Memory B cell (primary cell): ENCODE results near the gene PSIP1.
A peak's percentile ranks its signal among the peaks of the same experiment; 100 is the strongest.
"Not testable (repeated sequence)": the region's sequence is repeated elsewhere in the genome, so short reads cannot be mapped to it uniquely, and the experiment has no call there.

Experiments
- ATAC-seq: fragments of 150-1000 bp; cut with Tn5 transposase; 2 replicates; pipeline ENCODE4 v1.10.0; 2021; ENCODE audit warnings: low read depth, mild to moderate bottlenecking, moderate library complexity
- DNase-seq, 2 donors: peaks; one replicate each; pipeline ENCODE4 v3.0.0; 2022; ENCODE audit warnings: low spot score in 2 of 2
- H3K27ac Mint-ChIP-seq: one replicate; pipeline ENCODE4 v1.8.0; 2022; ENCODE audit warnings: mild to moderate bottlenecking, moderate library complexity, mixed read lengths
- H3K27me3 Mint-ChIP-seq: one replicate; pipeline ENCODE4 v1.8.0; 2022; ENCODE audit warnings: mixed read lengths
- H3K36me3 Mint-ChIP-seq: one replicate; pipeline ENCODE4 v1.8.0; 2022; ENCODE audit warnings: mild to moderate bottlenecking, mixed read lengths
- H3K4me1 Mint-ChIP-seq: one replicate; pipeline ENCODE4 v1.8.0; 2022; ENCODE audit warnings: mixed read lengths
- H3K4me3 Mint-ChIP-seq: one replicate; pipeline ENCODE4 v1.8.0; 2022; ENCODE audit warnings: mild to moderate bottlenecking, moderate library complexity, mixed read lengths
- H3K9me3 Mint-ChIP-seq: one replicate; pipeline ENCODE4 v1.8.0; 2022; ENCODE audit warnings: mixed read lengths

The PSIP1 gene

DNA sequence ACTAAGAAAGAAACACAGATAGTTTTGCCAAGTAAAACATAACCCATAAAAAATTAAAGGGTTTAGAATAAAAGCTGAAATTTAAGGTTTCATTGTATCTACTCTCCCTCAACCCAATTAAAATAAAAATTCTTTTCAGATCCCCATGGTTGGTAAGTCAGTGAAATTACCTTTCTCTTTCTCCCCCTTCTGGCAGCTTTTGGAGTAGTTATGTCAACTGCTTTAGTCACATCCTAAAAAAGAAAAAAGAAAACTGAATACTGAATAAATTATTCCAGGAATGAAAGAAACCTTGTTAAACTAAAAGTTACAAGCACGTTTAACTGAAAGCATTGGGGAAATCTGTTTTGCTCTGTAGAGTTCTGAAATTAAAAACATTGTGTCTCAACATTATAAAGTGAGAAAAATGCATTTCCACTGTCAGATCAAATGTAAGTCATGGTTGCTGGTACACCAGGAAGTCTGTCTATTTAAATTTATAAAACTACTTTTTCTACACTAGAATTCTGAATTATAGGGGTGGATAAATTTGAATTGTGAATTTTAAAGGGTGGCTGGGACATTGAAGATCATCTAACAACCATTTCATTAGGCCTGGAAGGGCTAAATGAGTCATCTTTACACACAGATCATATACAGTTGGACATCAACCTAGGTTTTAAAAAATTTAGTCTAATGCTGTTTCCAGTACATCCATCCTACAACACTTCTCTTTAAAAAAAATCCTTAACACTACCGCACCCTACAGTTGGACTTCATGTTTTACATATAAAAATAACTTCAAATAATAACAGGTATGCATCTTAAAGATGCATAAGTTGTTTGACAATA lies 24.7 kb downstream of the PSIP1 start:
- peak overlapping the region; percentile 55 for H3K27ac Mint-ChIP-seq
- H3K4me1 Mint-ChIP-seq: peaks cover 13% of the 10 kb centered on the region
- ATAC-seq: peak; percentile 45
- no peaks in the 10 kb centered on the region for H3K9me3 Mint-ChIP-seq
- peaks cover 20% of the 10 kb centered on the region for H3K36me3 Mint-ChIP-seq
- DNase-seq: no peak
- H3K27me3 Mint-ChIP-seq: no peaks in the 10 kb centered on the region
- H3K4me3 Mint-ChIP-seq: no peak overlapping the region

DNA sequence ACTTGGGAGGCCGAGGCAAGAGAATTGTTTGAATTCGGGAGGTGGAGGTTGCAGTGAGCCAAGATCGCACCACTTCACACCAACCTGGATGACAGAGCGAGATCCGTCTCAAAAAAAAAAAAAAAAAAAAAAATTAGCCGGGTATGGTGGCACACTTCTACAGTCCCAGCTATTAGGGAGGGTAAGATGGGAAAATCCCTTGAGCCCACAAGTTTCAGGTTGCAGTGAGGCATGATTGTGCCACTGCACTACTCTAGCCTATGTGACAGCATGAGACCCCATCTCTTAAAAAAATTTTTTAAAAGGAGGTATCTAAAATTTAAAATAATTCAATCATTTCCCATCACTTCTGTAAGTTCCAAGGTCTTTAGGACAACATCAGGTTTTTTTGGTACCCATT lies 26.0 kb downstream of the PSIP1 start:
- Mint-ChIP-seq H3K4me3 (no peak overlapping the region), H3K27ac (peak overlapping the region; percentile 36), H3K9me3 (no peaks in the 10 kb centered on the region), H3K36me3 (peaks cover 21% of the 10 kb centered on the region), H3K4me1 (peaks cover 13% of the 10 kb centered on the region), H3K27me3 (no peaks in the 10 kb centered on the region)
- no peak for ATAC-seq
- no peak for DNase-seq

DNA sequence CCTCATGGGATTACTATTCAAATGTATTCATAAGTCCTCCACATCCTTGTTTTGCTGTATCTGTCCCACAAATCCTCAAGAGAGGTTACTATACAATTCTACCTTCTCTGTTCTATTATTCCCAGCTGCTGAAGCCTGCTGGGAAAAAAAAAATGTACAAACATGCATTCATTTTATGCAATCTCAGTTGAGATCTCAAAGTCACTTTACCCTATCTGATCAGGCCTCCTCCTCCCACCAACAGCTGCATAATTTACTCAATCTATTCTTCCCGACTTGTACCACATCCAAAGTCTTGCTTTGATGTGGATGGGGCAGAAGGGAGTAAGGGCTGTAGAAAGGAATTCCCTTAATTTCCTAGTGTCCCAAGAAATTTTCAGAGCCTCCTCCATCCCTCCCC lies 28.6 kb downstream of the PSIP1 start:
- no peak overlapping the region for H3K4me3 Mint-ChIP-seq
- no peak for ATAC-seq
- H3K27ac Mint-ChIP-seq: peak overlapping the region; percentile 10
- no peaks in the 10 kb centered on the region for H3K27me3 Mint-ChIP-seq
- H3K9me3 Mint-ChIP-seq: no peaks in the 10 kb centered on the region
- H3K36me3 Mint-ChIP-seq: peaks cover 21% of the 10 kb centered on the region
- H3K4me1 Mint-ChIP-seq: peaks cover 13% of the 10 kb centered on the region
- DNase-seq: no peak

GRCh38 chr9:15480028-15480427 lies 30.7 kb downstream of the PSIP1 start:
- ATAC-seq (no peak), DNase-seq (no peak)
- Mint-ChIP-seq H3K27ac (no peak overlapping the region), H3K36me3 (peaks cover 21% of the 10 kb centered on the region), H3K4me1 (peaks cover 15% of the 10 kb centered on the region), H3K9me3 (no peaks in the 10 kb centered on the region), H3K4me3 (no peak overlapping the region), H3K27me3 (no peaks in the 10 kb centered on the region)

GRCh38 chr9:15475923-15476536 lies 34.7 kb downstream of the PSIP1 start:
- no peak for DNase-seq
- Mint-ChIP-seq H3K36me3 (peaks cover 24% of the 10 kb centered on the region), H3K4me3 (no peak overlapping the region), H3K27ac (peak overlapping the region; percentile 88), H3K9me3 (no peaks in the 10 kb centered on the region), H3K27me3 (no peaks in the 10 kb centered on the region), H3K4me1 (peaks cover 6% of the 10 kb centered on the region)
- no peak for ATAC-seq

DNA sequence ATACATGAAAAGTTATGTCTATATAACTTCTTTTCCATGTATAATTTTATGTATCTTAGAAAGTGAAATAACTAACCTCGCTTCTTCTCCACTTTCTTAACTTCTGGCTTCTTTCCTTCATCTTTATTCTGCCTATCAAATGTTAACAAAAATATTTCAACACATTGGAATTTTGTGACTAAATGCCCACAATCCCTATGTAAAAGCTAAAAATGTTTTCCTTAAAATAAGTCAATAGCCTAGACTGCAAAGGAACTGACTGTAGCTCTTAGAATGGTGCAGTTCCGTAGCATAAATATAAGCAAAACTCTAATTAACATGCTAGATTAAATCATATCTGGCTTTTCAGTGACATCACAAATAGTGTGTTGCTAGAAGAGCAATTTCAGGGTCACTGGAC lies 40.9 kb downstream of the PSIP1 start:
- H3K4me1 Mint-ChIP-seq: peaks cover 4% of the 10 kb centered on the region
- no peak for DNase-seq
- no peak overlapping the region for H3K4me3 Mint-ChIP-seq
- no peaks in the 10 kb centered on the region for H3K27me3 Mint-ChIP-seq
- no peak for ATAC-seq
- H3K9me3 Mint-ChIP-seq: no peaks in the 10 kb centered on the region
- H3K27ac Mint-ChIP-seq: no peak overlapping the region
- peaks cover 31% of the 10 kb centered on the region for H3K36me3 Mint-ChIP-seq

GRCh38 chr9:15469406-15469805 lies 41.4 kb downstream of the PSIP1 start:
- ATAC-seq (no peak), DNase-seq (no peak)
- peaks cover 2% of the 10 kb centered on the region for H3K4me1 Mint-ChIP-seq
- H3K27me3 Mint-ChIP-seq: no peaks in the 10 kb centered on the region
- H3K9me3 Mint-ChIP-seq: no peaks in the 10 kb centered on the region
- H3K27ac Mint-ChIP-seq: no peak overlapping the region
- H3K36me3 Mint-ChIP-seq: peaks cover 29% of the 10 kb centered on the region
- H3K4me3 Mint-ChIP-seq: no peak overlapping the region

DNA sequence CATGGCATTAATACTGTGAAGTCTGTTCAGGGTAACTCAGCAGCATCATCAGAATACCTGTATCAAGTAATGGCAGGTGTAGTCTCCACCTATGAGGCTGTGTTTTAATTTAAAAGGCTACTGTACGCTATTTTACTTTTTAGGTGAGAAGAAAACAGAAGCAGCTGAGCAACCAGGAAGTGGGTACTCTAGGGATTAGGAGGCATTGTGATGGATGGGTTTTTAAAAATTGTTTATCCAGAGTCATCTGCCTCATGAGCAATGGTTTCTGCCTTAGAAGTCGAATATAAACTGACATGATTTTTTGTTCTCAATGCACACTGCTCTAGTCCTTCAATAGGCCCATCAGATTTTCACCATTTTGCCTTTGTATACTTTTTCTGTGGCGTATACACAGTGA lies 42.6 kb downstream of the PSIP1 start:
- Mint-ChIP-seq H3K4me1 (no peaks in the 10 kb centered on the region), H3K9me3 (no peaks in the 10 kb centered on the region), H3K27ac (no peak overlapping the region), H3K4me3 (no peak overlapping the region), H3K27me3 (no peaks in the 10 kb centered on the region), H3K36me3 (peaks cover 29% of the 10 kb centered on the region)
- ATAC-seq (no peak), DNase-seq (no peak)

- Mint-ChIP-seq H3K4me1 (no peaks in the 10 kb centered on the region), H3K27me3 (no peaks in the 10 kb centered on the region), H3K36me3 (peaks cover 9% of the 10 kb centered on the region), H3K9me3 (no peaks in the 10 kb centered on the region), H3K27ac (no peak overlapping the region), H3K4me3 (no peak overlapping the region)
- DNase-seq (no peak), ATAC-seq (no peak)
Measured at GRCh38 chr9:15461601-15462000, 49.2 kb downstream of the PSIP1 start.

DNA sequence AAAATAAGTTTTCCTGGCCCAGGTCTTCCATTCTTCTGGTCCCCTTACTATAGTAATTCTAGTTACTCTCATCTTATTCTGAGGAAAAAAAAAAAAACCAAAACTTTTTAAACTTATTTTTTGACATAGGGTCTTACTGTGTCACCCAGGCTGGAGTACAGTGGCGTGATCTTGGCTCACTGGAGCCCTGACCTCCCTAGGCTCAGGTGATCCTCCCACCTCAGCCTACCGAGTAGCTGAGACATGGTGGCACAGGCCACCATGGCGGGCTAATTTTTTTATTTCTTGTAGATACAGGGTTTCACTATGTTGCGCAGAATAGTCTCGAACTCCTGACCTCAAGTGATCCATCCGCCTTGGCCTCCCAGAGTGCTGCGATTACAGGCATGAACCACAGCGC lies 49.7 kb downstream of the PSIP1 start:
- ATAC-seq: no peak
- no peak overlapping the region for H3K4me3 Mint-ChIP-seq
- H3K27ac Mint-ChIP-seq: no peak overlapping the region
- no peaks in the 10 kb centered on the region for H3K27me3 Mint-ChIP-seq
- H3K9me3 Mint-ChIP-seq: no peaks in the 10 kb centered on the region
- no peaks in the 10 kb centered on the region for H3K4me1 Mint-ChIP-seq
- no peak for DNase-seq
- H3K36me3 Mint-ChIP-seq: peaks cover 7% of the 10 kb centered on the region

DNA sequence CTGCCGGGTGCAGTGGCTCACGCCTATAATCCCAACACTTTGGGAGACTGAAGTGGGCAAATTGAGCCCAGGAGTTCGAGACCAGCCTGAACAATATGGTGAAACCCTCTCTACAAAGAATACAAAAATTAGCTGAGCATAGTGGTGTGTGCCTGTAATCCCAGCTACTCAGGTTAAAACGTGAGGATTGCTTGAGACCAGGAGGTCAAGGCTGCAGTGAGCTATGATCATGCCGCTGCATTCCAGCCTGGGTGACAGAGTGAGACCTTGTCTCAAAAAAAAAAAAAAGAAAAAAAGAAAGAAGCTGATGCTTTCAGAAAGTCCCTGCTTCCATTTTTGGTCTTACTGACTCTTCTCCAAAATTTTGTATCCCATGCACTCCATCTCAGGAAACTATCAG lies 56.8 kb downstream of the PSIP1 start:
- no peak for ATAC-seq
- DNase-seq: no peak
- Mint-ChIP-seq H3K4me1 (no peaks in the 10 kb centered on the region), H3K27me3 (no peaks in the 10 kb centered on the region), H3K36me3 (peaks cover 11% of the 10 kb centered on the region), H3K4me3 (no peak overlapping the region), H3K9me3 (no peaks in the 10 kb centered on the region), H3K27ac (peak overlapping the region; percentile 55)

GRCh38 chr9:15444141-15444540 lies 66.6 kb downstream of the PSIP1 start:
- ATAC-seq (no peak), DNase-seq (no peak)
- Mint-ChIP-seq H3K4me1 (peaks cover 4% of the 10 kb centered on the region), H3K9me3 (no peaks in the 10 kb centered on the region), H3K27ac (no peak overlapping the region), H3K4me3 (no peak overlapping the region), H3K36me3 (peaks cover 32% of the 10 kb centered on the region), H3K27me3 (no peaks in the 10 kb centered on the region)

- ATAC-seq, H3K27me3 Mint-ChIP-seq, H3K9me3 Mint-ChIP-seq, H3K27ac Mint-ChIP-seq, H3K4me1 Mint-ChIP-seq, DNase-seq, H3K4me3 Mint-ChIP-seq: not testable (repeated sequence)
- H3K36me3 Mint-ChIP-seq: peaks cover 27% of the 10 kb centered on the region
Measured at GRCh38 chr9:15442264-15442663, 68.5 kb downstream of the PSIP1 start.

- not testable (repeated sequence) for ATAC-seq, DNase-seq, H3K27me3 Mint-ChIP-seq, H3K4me1 Mint-ChIP-seq, H3K27ac Mint-ChIP-seq, H3K4me3 Mint-ChIP-seq, H3K9me3 Mint-ChIP-seq
- peaks cover 25% of the 10 kb centered on the region for H3K36me3 Mint-ChIP-seq
Measured at GRCh38 chr9:15441841-15442240, 68.9 kb downstream of the PSIP1 start.

GRCh38 chr9:15438891-15439290 lies 71.9 kb downstream of the PSIP1 start:
- no peak overlapping the region for H3K4me3 Mint-ChIP-seq
- H3K36me3 Mint-ChIP-seq: peaks cover 33% of the 10 kb centered on the region

More at GRCh38 chr9:15438891-15439290, 71.9 kb downstream of the PSIP1 start:
- no peaks in the 10 kb centered on the region for H3K27me3 Mint-ChIP-seq
- no peak overlapping the region for H3K27ac Mint-ChIP-seq
- DNase-seq: no peak
- no peak for ATAC-seq
- H3K4me1 Mint-ChIP-seq: no peaks in the 10 kb centered on the region
- H3K9me3 Mint-ChIP-seq: no peaks in the 10 kb centered on the region
